ENCODE results near the gene RBP7.
A peak's percentile ranks its signal among the peaks of the same experiment; 100 is the strongest.
"Not testable (repeated sequence)": the region's sequence is repeated elsewhere in the genome, so short reads cannot be mapped to it uniquely, and the experiment has no call there.

Gene RBP7

DNA sequence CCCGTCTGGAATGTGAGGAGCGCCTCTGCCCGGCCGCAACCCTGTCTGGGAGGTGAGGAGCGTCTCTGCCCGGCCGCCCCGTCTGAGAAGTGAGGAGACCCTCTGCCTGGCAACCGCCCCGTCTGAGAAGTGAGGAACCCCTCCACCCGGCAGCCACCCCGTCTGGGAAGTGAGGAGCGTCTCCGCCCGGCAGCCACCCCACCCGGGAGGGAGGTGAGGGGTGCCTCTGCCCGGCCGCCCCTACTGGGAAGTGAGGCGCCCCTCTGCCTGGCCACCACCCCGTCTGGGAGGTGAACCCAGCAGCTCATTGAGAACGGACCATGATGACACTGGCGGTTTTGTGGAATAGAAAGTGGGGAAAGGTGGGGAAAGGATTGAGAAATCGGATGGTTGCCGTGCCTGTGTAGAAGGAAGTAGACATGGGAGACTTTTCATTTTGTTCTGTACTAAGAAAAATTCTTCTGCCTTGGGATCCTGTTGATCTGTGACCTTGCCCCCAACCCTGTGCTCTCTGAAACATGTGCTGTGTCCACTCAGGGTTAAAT, 32.0 kb downstream of the RBP7 start:
- H3K9me3 ChIP-seq (ENCODE audit: control insufficient read depth, insufficient read depth, low read length); H3K36me3 ChIP-seq (ENCODE audit: control insufficient read depth, insufficient read depth, low read length); H3K27me3 ChIP-seq (ENCODE audit: control insufficient read depth, insufficient read depth, low read length); DNase-seq (ENCODE audit: low read depth, low spot score); H3K4me3 ChIP-seq (ENCODE audit: low read length); H3K4me1 ChIP-seq (ENCODE audit: control insufficient read depth, insufficient read depth, low read length); H3K27ac ChIP-seq (ENCODE audit: low read length): not testable (repeated sequence)
- no CpG with 5 or more reads among the region's 24 CpGs for WGBS (ENCODE audit: insufficient coverage, insufficient read length)

DNA sequence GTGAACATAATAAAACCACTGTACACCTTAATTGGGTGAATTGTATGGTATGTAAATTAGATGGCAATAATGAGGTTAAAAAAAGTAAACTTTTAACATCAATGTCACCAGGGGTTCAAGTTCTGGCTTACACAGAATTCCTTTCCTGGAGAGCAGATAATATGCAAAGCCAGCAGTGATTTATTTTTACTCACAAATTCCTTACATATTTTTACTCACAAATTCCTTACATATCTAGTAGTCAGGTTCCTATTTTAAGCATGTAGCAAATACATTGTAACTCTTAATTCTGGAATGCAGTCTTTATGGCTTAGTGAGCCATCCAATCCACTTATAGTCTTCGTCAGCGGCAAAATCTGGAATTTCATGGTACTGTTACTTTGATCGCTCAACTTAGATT, 34.4 kb downstream of the RBP7 start:
- Histone ChIP-seq H3K4me3 (ENCODE audit: low read length) (no peak overlapping the region), H3K27ac (ENCODE audit: low read length) (no peak overlapping the region), H3K9me3 (ENCODE audit: control insufficient read depth, insufficient read depth, low read length) (no peaks in the 10 kb centered on the region), H3K27me3 (ENCODE audit: control insufficient read depth, insufficient read depth, low read length) (no peaks in the 10 kb centered on the region), H3K36me3 (ENCODE audit: control insufficient read depth, insufficient read depth, low read length) (no peaks in the 10 kb centered on the region), H3K4me1 (ENCODE audit: control insufficient read depth, insufficient read depth, low read length) (no peaks in the 10 kb centered on the region)
- no CpG with 5 or more reads among the region's 3 CpGs for WGBS (ENCODE audit: insufficient coverage, insufficient read length)
- DNase-seq (ENCODE audit: low read depth, low spot score), result no peak

DNA sequence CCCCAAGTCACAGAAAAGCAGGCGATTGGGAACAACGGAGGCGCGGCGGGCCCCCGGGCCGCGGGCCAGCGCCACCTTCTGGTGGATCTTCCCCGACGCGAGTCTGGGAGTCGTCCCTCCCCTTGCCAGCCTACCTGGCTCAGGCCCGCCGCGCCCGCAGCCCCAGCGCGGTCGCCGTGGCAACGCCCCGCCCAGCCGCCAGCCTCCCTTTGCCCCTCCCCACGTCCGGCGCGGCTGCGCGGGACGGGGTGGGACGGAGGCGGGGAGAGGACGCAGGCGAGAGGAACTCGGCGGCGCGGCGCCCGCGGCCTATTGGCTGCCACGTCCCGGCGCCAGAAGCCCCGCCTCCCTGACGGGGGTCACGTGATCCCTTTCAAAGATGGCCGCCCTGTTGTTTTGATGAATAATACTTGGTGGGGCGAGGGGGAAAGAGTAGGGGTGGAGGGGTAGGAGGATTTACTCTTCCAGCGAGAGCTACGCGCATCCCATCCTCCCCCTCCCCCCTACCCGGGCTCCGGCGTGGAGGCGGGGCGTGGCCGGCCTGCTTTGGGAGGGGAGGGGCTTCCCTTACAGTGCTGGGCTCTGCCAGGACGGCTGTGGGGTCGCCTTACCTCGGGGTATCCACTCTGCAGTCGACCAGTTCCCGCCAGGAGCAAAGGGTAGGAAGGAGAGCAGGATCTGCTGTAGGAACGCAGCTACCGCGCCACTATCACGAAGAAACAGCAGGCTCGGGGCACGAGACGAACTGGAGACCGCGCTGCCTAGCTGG, 35.7 kb downstream of the RBP7 start, which contains the start of gene UBE4B:
TSS of gene UBE4B (plus strand) at position 369 of the 769 bp plus-strand sequence. CDS start 713 bp downstream, outside the sequence.
- H3K4me1 ChIP-seq (ENCODE audit: control insufficient read depth, insufficient read depth, low read length), result no peaks in the 10 kb centered on the region
- peak within 1 kb of the TSS; percentile 60; the same call in 1 of the 2 replicates for H3K4me3 ChIP-seq (ENCODE audit: low read length)
- peak; percentile 93 for DNase-seq (ENCODE audit: low read depth, low spot score)
- no peaks in the 10 kb centered on the region for H3K36me3 ChIP-seq (ENCODE audit: control insufficient read depth, insufficient read depth, low read length)
- no peaks in the 10 kb centered on the region for H3K9me3 ChIP-seq (ENCODE audit: control insufficient read depth, insufficient read depth, low read length)
- H3K27ac ChIP-seq (ENCODE audit: low read length), result peak within 1 kb of the TSS; percentile 10
- no CpG with 5 or more reads among the region's 73 CpGs for WGBS (ENCODE audit: insufficient coverage, insufficient read length)
- H3K27me3 ChIP-seq (ENCODE audit: control insufficient read depth, insufficient read depth, low read length), result no peaks in the 10 kb centered on the region

- Histone ChIP-seq H3K4me3 (ENCODE audit: low read length) (peak overlapping the region; percentile 60; the same call in 1 of the 2 replicates), H3K27me3 (ENCODE audit: control insufficient read depth, insufficient read depth, low read length) (no peaks in the 10 kb centered on the region), H3K4me1 (ENCODE audit: control insufficient read depth, insufficient read depth, low read length) (no peaks in the 10 kb centered on the region), H3K9me3 (ENCODE audit: control insufficient read depth, insufficient read depth, low read length) (no peaks in the 10 kb centered on the region), H3K27ac (ENCODE audit: low read length) (peak overlapping the region; percentile 10), H3K36me3 (ENCODE audit: control insufficient read depth, insufficient read depth, low read length) (no peaks in the 10 kb centered on the region; the same call in 1 of the 2 replicates)
- no peak for DNase-seq (ENCODE audit: low read depth, low spot score)
- WGBS (ENCODE audit: insufficient coverage, insufficient read length), result no CpG with 5 or more reads among the region's 19 CpGs
Observed at GRCh38 chr1:10033359-10033845, 36.4 kb downstream of the RBP7 start.

DNA sequence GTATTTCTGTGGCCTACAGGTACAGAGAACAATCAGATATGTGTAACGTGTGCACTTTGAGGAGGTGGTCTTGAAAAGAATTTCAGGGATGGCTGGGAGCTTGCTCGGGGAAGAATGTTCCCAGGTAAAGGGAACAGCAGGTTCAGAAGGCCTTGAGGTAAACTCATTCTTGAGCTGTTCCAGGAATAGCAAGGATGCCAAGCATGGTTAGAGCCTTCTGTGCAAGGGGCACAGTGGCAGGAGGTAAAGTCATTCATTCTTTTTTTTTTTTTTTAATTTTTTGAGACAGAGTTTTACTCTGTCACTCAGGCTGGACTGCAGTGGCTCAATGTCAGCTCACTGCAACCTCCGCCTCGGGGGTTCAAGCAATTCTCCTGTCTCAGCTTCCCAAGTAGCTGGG, 45.7 kb downstream of the RBP7 start:
- Histone ChIP-seq H3K4me3 (ENCODE audit: low read length) (no peak overlapping the region), H3K4me1 (ENCODE audit: control insufficient read depth, insufficient read depth, low read length) (no peaks in the 10 kb centered on the region), H3K27ac (ENCODE audit: low read length) (no peak overlapping the region), H3K27me3 (ENCODE audit: control insufficient read depth, insufficient read depth, low read length) (no peaks in the 10 kb centered on the region), H3K9me3 (ENCODE audit: control insufficient read depth, insufficient read depth, low read length) (no peaks in the 10 kb centered on the region), H3K36me3 (ENCODE audit: control insufficient read depth, insufficient read depth, low read length) (no peaks in the 10 kb centered on the region; the same call in 1 of the 2 replicates)
- WGBS (ENCODE audit: insufficient coverage, insufficient read length), result no CpG with 5 or more reads among the region's 4 CpGs
- no peak for DNase-seq (ENCODE audit: low read depth, low spot score)

DNA sequence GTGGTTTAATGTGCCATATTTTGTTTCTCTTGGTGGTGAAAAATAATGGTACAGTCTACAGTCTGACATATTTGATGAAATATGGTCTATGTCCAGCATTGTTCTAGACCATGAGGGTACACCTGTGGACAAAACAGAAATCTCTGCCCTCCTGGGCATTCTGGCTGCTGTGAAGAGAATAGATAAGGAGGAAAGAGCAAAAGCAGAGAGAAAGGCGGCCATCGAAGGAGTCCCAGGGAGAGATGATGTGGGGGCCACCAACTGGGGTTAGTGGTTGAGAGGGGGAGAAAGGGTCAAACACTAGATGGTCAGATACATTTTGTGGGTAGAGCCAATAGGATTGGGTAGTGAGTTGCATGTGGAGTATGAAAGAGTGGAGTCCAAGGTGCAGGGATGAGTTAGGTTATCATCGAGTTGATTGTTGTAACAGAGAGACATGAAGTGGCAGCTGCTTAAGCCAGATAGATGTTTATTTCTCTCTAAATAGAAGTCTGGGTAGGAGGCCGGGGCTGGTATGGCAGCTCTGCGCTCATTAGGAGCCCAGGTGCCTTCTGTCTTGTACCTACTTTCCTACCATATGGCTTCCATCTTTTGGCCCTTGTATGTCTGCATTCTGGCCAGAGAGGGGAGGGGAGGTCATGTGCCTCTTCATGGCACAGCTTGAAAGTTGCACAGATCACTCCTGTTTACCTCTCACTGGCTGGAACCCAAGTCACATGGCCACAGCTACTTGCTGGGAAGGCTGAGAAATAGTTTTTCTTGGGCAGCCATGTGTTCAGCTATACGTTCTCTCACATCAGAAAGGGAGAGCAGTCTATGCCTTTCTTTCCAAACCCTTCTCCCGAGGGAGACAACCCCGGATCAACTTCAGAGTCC, 48.7 kb downstream of the RBP7 start:
- H3K36me3 ChIP-seq (ENCODE audit: control insufficient read depth, insufficient read depth, low read length), result no peaks in the 10 kb centered on the region
- H3K4me1 ChIP-seq (ENCODE audit: control insufficient read depth, insufficient read depth, low read length), result no peaks in the 10 kb centered on the region
- no peak for DNase-seq (ENCODE audit: low read depth, low spot score)
- H3K27ac ChIP-seq (ENCODE audit: low read length), result no peak overlapping the region
- no peak overlapping the region for H3K4me3 ChIP-seq (ENCODE audit: low read length)
- no CpG with 5 or more reads among the region's 8 CpGs for WGBS (ENCODE audit: insufficient coverage, insufficient read length)
- H3K27me3 ChIP-seq (ENCODE audit: control insufficient read depth, insufficient read depth, low read length), result no peaks in the 10 kb centered on the region
- H3K9me3 ChIP-seq (ENCODE audit: control insufficient read depth, insufficient read depth, low read length), result no peaks in the 10 kb centered on the region

DNA sequence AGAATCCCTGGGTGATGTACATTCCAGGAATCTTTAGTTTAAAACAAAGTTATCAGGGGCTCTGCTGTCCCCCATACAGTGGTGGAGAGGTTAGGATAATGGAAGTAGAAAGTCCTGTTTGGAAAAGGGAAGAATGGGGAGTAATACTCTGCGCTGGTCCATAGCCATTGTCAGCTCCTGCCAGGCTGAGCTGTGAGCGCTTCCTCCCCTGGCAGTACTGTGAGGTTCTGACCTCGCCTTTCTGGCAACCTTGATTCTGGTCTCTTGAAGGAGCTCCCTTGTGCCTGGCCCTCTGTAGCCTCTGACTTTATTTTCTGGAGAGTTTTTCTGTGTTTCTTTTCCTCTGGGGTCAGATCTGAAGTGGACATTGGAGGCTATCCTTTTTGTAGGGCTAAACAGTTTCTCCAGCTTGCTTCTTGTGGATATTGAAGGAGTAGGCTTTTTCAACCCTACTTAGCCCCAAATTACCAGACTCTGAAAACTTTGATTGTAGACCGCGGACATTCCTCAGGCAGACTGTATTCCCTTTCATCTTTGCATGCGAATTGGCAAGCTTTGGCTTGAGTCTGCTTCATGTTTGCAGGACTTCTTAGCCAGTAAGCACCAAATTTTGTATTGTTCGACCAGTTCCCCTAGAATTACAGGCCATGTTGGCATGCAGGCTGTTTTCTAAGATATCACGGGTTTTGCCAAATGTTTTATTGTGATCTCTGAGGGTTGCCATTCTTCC, 49.5 kb downstream of the RBP7 start:
- Histone ChIP-seq H3K27me3 (ENCODE audit: control insufficient read depth, insufficient read depth, low read length) (no peaks in the 10 kb centered on the region), H3K36me3 (ENCODE audit: control insufficient read depth, insufficient read depth, low read length) (no peaks in the 10 kb centered on the region), H3K9me3 (ENCODE audit: control insufficient read depth, insufficient read depth, low read length) (no peaks in the 10 kb centered on the region), H3K4me1 (ENCODE audit: control insufficient read depth, insufficient read depth, low read length) (no peaks in the 10 kb centered on the region), H3K4me3 (ENCODE audit: low read length) (no peak overlapping the region), H3K27ac (ENCODE audit: low read length) (no peak overlapping the region)
- no CpG with 5 or more reads among the region's 8 CpGs for WGBS (ENCODE audit: insufficient coverage, insufficient read length)
- DNase-seq (ENCODE audit: low read depth, low spot score), result no peak

- Histone ChIP-seq H3K4me3 (ENCODE audit: low read length) (no peak overlapping the region), H3K27me3 (ENCODE audit: control insufficient read depth, insufficient read depth, low read length) (no peaks in the 10 kb centered on the region), H3K9me3 (ENCODE audit: control insufficient read depth, insufficient read depth, low read length) (no peaks in the 10 kb centered on the region), H3K27ac (ENCODE audit: low read length) (no peak overlapping the region), H3K4me1 (ENCODE audit: control insufficient read depth, insufficient read depth, low read length) (no peaks in the 10 kb centered on the region), H3K36me3 (ENCODE audit: control insufficient read depth, insufficient read depth, low read length) (no peaks in the 10 kb centered on the region)
- DNase-seq (ENCODE audit: low read depth, low spot score), result no peak
- WGBS (ENCODE audit: insufficient coverage, insufficient read length), result no CpG with 5 or more reads among the region's 3 CpGs
Observed at GRCh38 chr1:10048601-10049000, 51.6 kb downstream of the RBP7 start.

GRCh38 chr1:10050611-10051010, 53.6 kb downstream of the RBP7 start:
- Histone ChIP-seq H3K27ac (ENCODE audit: low read length) (no peak overlapping the region), H3K36me3 (ENCODE audit: control insufficient read depth, insufficient read depth, low read length) (no peaks in the 10 kb centered on the region), H3K27me3 (ENCODE audit: control insufficient read depth, insufficient read depth, low read length) (no peaks in the 10 kb centered on the region), H3K4me3 (ENCODE audit: low read length) (no peak overlapping the region), H3K9me3 (ENCODE audit: control insufficient read depth, insufficient read depth, low read length) (no peaks in the 10 kb centered on the region), H3K4me1 (ENCODE audit: control insufficient read depth, insufficient read depth, low read length) (no peaks in the 10 kb centered on the region)
- DNase-seq (ENCODE audit: low read depth, low spot score), result no peak
- no CpG with 5 or more reads among the region's 3 CpGs for WGBS (ENCODE audit: insufficient coverage, insufficient read length)

GRCh38 chr1:10051656-10052055, 54.6 kb downstream of the RBP7 start:
- Histone ChIP-seq H3K27me3 (ENCODE audit: control insufficient read depth, insufficient read depth, low read length) (no peaks in the 10 kb centered on the region), H3K27ac (ENCODE audit: low read length) (no peak overlapping the region), H3K4me3 (ENCODE audit: low read length) (no peak overlapping the region), H3K36me3 (ENCODE audit: control insufficient read depth, insufficient read depth, low read length) (no peaks in the 10 kb centered on the region), H3K4me1 (ENCODE audit: control insufficient read depth, insufficient read depth, low read length) (no peaks in the 10 kb centered on the region), H3K9me3 (ENCODE audit: control insufficient read depth, insufficient read depth, low read length) (no peaks in the 10 kb centered on the region)
- WGBS (ENCODE audit: insufficient coverage, insufficient read length), result no CpG with 5 or more reads among the region's 1 CpG
- DNase-seq (ENCODE audit: low read depth, low spot score), result no peak
